Panc1 (cell line): ENCODE measurements around the gene ASPA. TPM values are rescaled to one million over a fixed set of nuclear protein-coding genes. Genes with fewer than 3 reads are reported as not detected.

Experiments
- ATAC-seq: fragments of 200-7000 bp; cut with Tn5 transposase; 2 replicates; pipeline ENCODE4 v1.9.1; 2020; ENCODE audit warnings: mild to moderate bottlenecking, moderate library complexity
- BruUV-seq: library from RNA; stranded (reverse); fragments of 400-500 nt; replicated peaks from 2 replicates; lab custom pipeline; 2021; lab: Mats Ljungman, UMichigan
- CTCF ChIA-PET: fragments of 300-600 bp; sonication (Branson Sonifier 250); formaldehyde crosslinking; loops from one replicate; lab custom pipeline; 2022; ENCODE audit warnings: antibody characterized with exemption; lab: Charles Lee
- POLR2A ChIA-PET: fragments of 300-600 bp; sonication (Branson Sonifier 250); formaldehyde crosslinking; loops from one replicate; lab custom pipeline; 2022; ENCODE audit warnings: antibody characterized with exemption; lab: Charles Lee
- DNase-seq: peaks from one replicate; pipeline ENCODE4 v3.0.0-alpha.2; 2010; ENCODE audit warnings: low read depth, low spot score
- H3K27ac ChIP-seq: 2 replicates; pipeline ENCODE4 v1.5.1; 2011; ENCODE audit warnings: mild to moderate bottlenecking, low read length, inconsistent platforms
- H3K27me3 ChIP-seq: fragments of 200-500 bp; sonication (Bioruptor generic); 2 replicates; pipeline ENCODE4 v1.6.0; 2014; ENCODE audit warnings: low read length, inconsistent platforms; ENCODE audit not compliant: control insufficient read depth, insufficient read depth
- H3K36me3 ChIP-seq: fragments of 200-500 bp; sonication (Bioruptor generic); 2 replicates; pipeline ENCODE4 v1.5.1; 2014; ENCODE audit warnings: inconsistent platforms, mild to moderate bottlenecking, low read length, moderate library complexity; ENCODE audit not compliant: control insufficient read depth, insufficient read depth
- H3K4me1 ChIP-seq: 2 replicates; pipeline ENCODE4 v1.5.1; 2011; ENCODE audit warnings: inconsistent platforms, mild to moderate bottlenecking, low read length, moderate library complexity; ENCODE audit not compliant: control insufficient read depth, insufficient read depth
- H3K4me3 ChIP-seq, 2 experiments: 2 replicates each; pipeline ENCODE4 v1.5.1; 2011 to 2012; ENCODE audit warnings: low read depth in 2 of 2, low read length in 2 of 2, mild to moderate bottlenecking in 2 of 2, inconsistent platforms in 1 of 2, moderate library complexity in 1 of 2
- H3K9me3 ChIP-seq: fragments of 200-500 bp; sonication (Bioruptor generic); 2 replicates; pipeline ENCODE4 v1.5.1; 2014; ENCODE audit warnings: low read depth, mild to moderate bottlenecking, inconsistent platforms, low read length, moderate library complexity; ENCODE audit not compliant: control insufficient read depth, insufficient read depth
- POLR2AphosphoS5 ChIP-seq: IDR thresholded peaks from 2 replicates; pipeline ENCODE4 v1.6.1; 2012; ENCODE audit warnings: mild to moderate bottlenecking, low read depth, low read length, moderate library complexity
- SIN3A ChIP-seq: IDR thresholded peaks from 2 replicates; pipeline ENCODE4 v1.6.1; 2012; ENCODE audit warnings: low read depth, mild to moderate bottlenecking, low read length, moderate library complexity, borderline replicate concordance; ENCODE audit not compliant: insufficient read depth
- TCF7L2 ChIP-seq: IDR thresholded peaks from 2 replicates; pipeline ENCODE4 v1.6.1; 2011; ENCODE audit warnings: mild to moderate bottlenecking, low read depth, low read length, inconsistent platforms
- in situ Hi-C: cut with HindIII; loops from 2 replicates; pipeline ENCODE4 v1.10.0; 2016; ENCODE audit warnings: low sequenced_read_pairs, low pct_unique_long_range_greater_than_20kb
- intact Hi-C: fragments of 100-400 bp; cut with micrococcal nuclease; formaldehyde crosslinking; loops from one replicate; pipeline ENCODE4 v1.10.0; 2022; ENCODE audit not compliant: unreplicated experiment
- total RNA-seq: library from RNA; stranded (reverse); gene quantifications from one replicate; pipeline ENCODE4 v1.2.1, GENCODE V29; 2021; ENCODE audit not compliant: unreplicated experiment
- TF ChIP-seq, protein P1 (sequence below), 2 experiments: IDR thresholded peaks; 2 replicates each; pipeline ENCODE4 v1.6.1; 2011 to 2012; ENCODE audit warnings: low read depth in 2 of 2, control low read depth in 1 of 2, low read length in 1 of 2, mild to moderate bottlenecking in 1 of 2, moderate library complexity in 1 of 2; ENCODE audit not compliant: insufficient read depth in 1 of 2
- TF ChIP-seq, protein P2 (sequence below): fragments of 450-650 bp; IDR thresholded peaks from 2 replicates; pipeline ENCODE4 v1.5.1; 2017; ENCODE audit warnings: mild to moderate bottlenecking

ASPA gene
- total RNA-seq, 1 experiment from 2014 or later: not detected

DNA sequence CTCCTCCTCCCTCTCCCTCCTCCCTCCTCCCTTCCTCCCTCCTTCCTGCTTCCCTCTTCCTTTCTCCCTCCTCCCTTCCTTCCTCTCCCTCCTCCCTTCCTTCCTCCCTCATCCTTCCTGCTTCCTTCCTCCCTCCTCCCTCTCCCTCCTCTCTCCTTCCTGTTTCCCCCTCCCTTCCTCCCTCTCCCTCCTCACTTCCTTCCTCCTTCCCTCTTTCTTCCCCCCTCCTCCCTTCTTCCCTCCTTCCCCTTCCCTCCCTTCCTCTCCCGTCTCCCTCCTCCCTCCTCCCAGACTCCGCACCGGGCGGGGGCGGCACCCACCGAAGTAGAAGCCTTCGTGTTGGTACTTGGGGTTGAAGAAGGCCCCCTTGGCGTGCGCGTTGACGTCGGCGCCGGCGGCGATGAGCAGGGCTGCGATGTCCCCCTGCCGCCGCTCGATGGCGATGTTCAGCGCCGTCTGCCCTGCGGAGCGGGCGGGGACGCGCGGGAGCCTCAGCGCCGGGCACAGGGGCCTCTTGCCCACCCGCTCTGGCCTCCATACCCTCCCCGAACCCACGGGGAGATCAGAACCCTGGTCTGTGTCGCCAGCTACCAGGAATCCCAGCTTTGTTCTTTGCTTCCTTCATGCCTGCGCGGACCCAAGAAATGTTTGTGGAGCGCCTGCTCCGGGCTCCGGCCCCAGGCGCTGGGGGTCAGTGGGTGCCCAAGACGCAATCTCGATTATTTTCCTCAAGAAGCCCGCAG lies 59.6 kb downstream of the ASPA start (continued):
- TF ChIP-seq SIN3A: no peak

DNA sequence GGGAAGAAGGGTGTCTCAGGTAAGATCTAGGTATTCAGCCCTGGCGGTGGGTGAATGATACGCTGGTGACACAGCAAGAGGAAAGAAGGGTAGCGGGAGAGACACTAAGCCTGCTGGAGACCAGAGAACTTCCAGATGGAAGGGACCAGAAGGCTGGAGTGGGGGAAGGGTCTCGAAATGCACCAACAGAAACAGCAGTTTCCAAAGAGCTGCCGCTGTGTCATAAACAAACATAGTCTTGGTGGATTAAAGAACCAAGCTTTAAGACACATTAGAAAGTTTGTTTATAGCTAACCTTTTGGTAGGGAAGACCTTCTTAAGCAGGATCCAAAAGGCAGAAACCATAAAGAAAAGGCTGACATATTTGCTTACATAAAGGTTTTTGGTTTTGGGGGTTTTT lies 60.9 kb downstream of the ASPA start:
- TF ChIP-seq, protein P1, sequence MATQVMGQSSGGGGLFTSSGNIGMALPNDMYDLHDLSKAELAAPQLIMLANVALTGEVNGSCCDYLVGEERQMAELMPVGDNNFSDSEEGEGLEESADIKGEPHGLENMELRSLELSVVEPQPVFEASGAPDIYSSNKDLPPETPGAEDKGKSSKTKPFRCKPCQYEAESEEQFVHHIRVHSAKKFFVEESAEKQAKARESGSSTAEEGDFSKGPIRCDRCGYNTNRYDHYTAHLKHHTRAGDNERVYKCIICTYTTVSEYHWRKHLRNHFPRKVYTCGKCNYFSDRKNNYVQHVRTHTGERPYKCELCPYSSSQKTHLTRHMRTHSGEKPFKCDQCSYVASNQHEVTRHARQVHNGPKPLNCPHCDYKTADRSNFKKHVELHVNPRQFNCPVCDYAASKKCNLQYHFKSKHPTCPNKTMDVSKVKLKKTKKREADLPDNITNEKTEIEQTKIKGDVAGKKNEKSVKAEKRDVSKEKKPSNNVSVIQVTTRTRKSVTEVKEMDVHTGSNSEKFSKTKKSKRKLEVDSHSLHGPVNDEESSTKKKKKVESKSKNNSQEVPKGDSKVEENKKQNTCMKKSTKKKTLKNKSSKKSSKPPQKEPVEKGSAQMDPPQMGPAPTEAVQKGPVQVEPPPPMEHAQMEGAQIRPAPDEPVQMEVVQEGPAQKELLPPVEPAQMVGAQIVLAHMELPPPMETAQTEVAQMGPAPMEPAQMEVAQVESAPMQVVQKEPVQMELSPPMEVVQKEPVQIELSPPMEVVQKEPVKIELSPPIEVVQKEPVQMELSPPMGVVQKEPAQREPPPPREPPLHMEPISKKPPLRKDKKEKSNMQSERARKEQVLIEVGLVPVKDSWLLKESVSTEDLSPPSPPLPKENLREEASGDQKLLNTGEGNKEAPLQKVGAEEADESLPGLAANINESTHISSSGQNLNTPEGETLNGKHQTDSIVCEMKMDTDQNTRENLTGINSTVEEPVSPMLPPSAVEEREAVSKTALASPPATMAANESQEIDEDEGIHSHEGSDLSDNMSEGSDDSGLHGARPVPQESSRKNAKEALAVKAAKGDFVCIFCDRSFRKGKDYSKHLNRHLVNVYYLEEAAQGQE (IDR thresholded peaks at IDR 0.05; ENCODE audit: insufficient read depth in 1 of 2, low read depth in 2 of 2, low read length in 1 of 2): no peak
- TF ChIP-seq SIN3A (no peak), POLR2AphosphoS5 (no peak), TCF7L2 (no peak)
- TF ChIP-seq, protein P2, sequence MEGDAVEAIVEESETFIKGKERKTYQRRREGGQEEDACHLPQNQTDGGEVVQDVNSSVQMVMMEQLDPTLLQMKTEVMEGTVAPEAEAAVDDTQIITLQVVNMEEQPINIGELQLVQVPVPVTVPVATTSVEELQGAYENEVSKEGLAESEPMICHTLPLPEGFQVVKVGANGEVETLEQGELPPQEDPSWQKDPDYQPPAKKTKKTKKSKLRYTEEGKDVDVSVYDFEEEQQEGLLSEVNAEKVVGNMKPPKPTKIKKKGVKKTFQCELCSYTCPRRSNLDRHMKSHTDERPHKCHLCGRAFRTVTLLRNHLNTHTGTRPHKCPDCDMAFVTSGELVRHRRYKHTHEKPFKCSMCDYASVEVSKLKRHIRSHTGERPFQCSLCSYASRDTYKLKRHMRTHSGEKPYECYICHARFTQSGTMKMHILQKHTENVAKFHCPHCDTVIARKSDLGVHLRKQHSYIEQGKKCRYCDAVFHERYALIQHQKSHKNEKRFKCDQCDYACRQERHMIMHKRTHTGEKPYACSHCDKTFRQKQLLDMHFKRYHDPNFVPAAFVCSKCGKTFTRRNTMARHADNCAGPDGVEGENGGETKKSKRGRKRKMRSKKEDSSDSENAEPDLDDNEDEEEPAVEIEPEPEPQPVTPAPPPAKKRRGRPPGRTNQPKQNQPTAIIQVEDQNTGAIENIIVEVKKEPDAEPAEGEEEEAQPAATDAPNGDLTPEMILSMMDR: no peak

DNA sequence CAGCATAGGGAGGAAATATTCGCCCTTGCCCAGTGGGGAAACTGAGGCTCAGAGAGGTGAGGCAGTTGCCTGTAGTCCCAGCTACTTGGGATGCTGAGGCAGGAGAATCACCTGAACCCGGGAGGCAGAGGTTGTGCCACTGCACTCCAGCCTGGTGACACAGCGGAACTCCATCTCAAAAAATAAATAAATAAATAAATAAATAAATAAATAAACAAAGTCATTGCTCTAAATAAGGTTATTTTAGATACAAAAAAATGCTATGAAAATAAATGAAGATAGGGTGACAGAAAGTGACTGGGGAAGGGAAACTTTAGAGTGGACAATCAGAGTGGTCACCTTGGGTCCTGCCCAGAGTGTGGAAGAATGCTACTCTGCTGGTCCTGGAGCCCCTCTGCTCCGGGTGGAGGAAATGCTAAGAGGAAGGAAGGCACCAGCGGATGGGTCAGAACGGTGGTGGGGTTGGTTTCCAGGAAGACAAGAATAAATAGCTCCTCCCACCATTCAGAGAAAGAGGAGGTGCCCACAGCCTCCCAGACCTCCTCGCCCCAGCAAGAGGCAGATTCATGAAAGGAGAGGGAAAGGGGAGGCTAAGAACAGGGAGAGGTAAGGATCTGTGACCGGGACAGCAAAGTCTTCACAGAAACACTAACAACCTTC lies 64.2 kb downstream of the ASPA start:
- no peak for ATAC-seq
- POLR2A ChIA-PET: no interaction called here
- BruUV-seq: no TSS peak

More for the DNA sequence above, 60.9 kb downstream of the ASPA start:
- no peaks in the 10 kb centered on the region for H3K27me3 ChIP-seq
- H3K4me1 ChIP-seq: no peaks in the 10 kb centered on the region; the same call in 1 of the 2 replicates
- ChIA-PET POLR2A (no interaction called here), CTCF (no interaction called here)
- no peak overlapping the region for H3K4me3 ChIP-seq
- H3K27ac ChIP-seq: no peak overlapping the region
- DNase-seq (no peak), ATAC-seq (no peak)
- no peaks in the 10 kb centered on the region for H3K36me3 ChIP-seq
- in situ Hi-C loops: no loop called here
- intact Hi-C loops: no loop called here
- no peaks in the 10 kb centered on the region for H3K9me3 ChIP-seq
- no TSS peak for BruUV-seq

More for the DNA sequence above, 64.2 kb downstream of the ASPA start:
- in situ Hi-C loops (no loop called here), intact Hi-C loops (no loop called here)
- Histone ChIP-seq H3K27ac (no peak overlapping the region), H3K36me3 (no peaks in the 10 kb centered on the region), H3K27me3 (no peaks in the 10 kb centered on the region), H3K4me3 (no peak overlapping the region), H3K9me3 (no peaks in the 10 kb centered on the region), H3K4me1 (no peaks in the 10 kb centered on the region; the same call in 1 of the 2 replicates)
- DNase-seq: no peak
- CTCF ChIA-PET: no interaction called here
- TF ChIP-seq SIN3A: no peak
- no peak for TF ChIP-seq TCF7L2
- TF ChIP-seq, protein P1 (IDR thresholded peaks at IDR 0.05; ENCODE audit: insufficient read depth in 1 of 2, low read depth in 2 of 2, low read length in 1 of 2): no peak
- TF ChIP-seq, protein P2: no peak
- TF ChIP-seq POLR2AphosphoS5: no peak
